Activated CD4-positive, alpha-beta T cell treated with anti-CD3 and anti-CD28 coated beads, Interleukin-2, Interleukin-6, amounts not matched to agents 100 ng/mL and 50 ng/mL, durations not matched to agents 16 hours and 8 hours (primary cell): ENCODE results near the gene KLK2.

Experiments used
- DNase-seq: peaks from one replicate; pipeline ENCODE4 v3.0.0-alpha.2; 2020

The KLK2 gene

DNA sequence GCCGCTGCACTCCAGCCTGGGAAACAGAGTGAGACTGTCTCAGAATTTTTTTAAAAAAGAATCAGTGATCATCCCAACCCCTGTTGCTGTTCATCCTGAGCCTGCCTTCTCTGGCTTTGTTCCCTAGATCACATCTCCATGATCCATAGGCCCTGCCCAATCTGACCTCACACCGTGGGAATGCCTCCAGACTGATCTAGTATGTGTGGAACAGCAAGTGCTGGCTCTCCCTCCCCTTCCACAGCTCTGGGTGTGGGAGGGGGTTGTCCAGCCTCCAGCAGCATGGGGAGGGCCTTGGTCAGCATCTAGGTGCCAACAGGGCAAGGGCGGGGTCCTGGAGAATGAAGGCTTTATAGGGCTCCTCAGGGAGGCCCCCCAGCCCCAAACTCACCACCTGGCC, at the start of gene KLK2:
TSS of gene KLK2 (plus strand) at position 384 of the 400 bp plus-strand sequence. CDS start 35 bp downstream, outside the sequence.
- DNase-seq, result no peak

DNA sequence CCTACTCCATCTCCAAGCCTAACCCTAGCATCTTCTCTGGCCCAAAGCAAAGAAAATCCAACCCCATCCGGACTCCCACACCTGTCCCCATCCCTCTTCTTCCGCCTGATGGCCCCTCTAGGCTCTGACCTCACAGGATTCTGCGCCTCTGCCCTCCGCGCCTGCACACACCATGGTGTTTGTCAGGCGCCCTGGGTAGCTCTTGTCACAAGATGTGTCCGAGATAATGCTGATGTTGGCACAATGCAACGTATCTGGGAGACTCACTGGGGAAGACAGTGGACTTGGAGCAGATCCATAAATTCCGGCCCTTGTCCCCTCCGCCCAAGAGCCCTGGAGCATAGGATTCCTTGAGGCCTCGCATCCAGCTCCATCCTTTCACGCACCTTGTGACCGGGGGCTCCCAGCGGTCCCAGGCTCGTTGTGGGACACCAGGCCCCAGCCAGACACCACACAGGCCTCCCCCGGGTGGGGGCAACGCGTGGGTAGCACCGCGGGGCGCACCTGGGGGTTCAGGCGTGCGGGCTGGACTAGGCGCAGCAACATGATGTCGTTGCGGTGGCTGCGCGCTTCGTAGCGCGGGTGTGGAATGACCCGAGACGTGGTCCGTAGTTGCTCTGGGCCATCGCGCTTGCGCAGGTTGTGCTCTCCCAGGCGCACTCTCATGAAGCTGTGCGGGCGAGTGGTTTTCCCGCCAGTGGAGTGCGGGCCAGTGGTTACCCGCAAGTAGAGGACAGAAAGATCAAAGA, 46.6 kb upstream of the KLK2 start:
- DNase-seq, result no peak

DNA sequence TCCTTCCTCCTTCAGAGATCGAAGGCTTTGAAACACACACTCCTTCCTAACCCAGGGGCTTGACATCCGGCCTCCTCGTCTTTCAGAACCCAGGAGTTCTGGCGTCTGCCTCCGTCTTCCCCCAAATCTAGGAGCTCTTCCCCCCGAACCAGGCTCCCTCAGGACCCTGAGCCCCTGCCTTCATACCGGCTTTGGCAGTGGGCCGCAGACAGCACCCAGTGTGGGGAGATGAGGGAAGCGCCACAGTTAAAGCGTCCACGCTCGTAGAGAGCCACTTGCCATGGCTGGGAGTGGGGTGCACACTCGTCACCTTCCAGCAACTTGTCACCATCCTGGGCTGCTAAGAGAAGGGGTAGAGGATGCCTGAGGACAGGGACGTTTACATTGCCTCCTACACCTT, 45.8 kb upstream of the KLK2 start:
- DNase-seq, result no peak

DNA sequence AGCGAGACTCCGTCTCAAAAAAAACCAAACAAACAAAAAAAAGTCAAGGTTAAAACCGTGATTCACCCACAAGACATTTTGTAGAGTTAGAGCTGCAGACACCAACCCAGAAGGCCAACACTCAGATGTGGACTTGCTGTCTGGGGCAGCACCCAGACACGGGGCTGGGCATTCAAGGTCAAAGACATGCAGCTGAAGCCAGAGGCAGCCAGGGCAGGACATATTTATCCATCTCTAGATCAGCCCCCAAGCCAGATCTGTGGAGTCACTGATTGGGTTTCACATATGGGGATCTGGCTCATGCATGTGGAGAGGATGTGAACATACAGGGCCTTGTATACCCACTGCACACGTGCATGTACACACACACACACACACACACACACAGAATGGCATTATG, 43.4 kb upstream of the KLK2 start:
- no peak for DNase-seq

DNA sequence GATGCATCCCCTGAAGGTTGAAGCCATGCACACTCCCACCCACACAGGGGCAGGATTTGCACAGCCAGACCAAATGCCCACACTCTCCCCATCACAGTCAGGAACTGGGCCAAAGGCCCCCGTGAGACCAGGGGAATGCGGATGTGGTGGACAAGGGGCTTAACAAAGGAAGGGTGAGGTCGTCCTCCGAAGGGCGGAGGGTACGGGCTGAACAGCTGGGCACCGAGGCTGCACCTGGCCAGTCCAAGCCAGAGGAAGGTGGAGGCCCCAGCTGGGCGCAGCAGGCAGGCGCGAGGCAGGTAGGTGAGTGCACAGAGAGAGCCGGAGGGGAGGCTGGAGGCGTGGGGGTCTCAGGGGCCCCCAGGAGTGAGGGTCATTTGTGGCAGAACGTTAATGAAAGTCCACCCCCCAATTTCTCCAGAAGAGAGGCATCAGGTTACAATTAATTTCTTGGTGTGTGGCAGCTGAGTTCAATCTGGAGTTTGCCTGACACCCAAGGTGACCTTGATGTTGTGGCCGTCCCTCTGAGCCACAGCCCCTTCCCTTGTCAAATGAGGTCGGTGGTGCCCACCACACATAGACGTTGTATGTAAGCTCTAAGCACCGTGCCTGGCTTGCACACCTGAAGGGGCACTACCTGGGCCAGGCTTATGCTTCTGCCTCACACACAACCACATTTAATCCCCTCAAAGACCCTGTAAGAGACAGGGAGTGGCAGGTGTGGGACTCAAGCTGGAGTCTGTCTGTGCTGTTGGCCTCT, 42.8 kb upstream of the KLK2 start:
- DNase-seq, result no peak

DNA sequence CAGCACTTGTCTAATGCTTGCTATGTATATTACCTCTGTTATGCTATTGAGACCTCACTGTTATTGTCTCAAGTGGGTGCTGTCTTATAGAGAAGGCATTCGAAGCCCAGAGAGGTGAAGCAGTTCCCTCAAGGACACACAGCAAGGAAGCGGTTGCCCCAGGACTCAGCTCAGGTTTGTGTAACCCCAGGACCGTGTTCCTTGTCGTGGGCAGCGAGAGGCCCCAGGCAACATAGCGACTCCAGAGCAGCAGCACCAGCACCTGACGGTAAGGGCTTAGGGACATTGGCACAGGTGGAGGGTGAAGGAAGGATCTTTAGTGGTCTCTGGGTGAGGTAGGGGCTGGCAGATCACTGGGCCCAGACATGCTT, 42.2 kb upstream of the KLK2 start:
- DNase-seq, result no peak

DNA sequence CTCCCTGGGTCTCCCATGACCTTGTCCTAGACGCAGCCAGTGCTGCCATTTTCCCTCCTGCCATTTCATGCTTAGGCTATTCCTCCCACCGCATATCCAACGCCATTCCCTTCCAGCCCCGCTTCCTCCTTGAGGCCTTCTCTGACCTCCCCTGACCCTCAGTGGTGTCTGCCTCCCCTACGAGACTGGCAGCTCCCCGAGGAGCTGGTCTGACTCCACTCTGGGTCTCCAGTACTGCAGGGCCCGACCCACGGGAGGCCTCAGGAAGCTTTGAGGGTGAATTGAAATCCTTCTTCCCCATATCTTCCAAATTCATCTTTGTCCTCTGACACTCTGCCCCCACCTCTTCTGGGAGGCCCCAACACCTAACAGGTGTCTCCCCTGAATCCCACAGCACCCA, 40.6 kb upstream of the KLK2 start:
- no peak for DNase-seq

DNA sequence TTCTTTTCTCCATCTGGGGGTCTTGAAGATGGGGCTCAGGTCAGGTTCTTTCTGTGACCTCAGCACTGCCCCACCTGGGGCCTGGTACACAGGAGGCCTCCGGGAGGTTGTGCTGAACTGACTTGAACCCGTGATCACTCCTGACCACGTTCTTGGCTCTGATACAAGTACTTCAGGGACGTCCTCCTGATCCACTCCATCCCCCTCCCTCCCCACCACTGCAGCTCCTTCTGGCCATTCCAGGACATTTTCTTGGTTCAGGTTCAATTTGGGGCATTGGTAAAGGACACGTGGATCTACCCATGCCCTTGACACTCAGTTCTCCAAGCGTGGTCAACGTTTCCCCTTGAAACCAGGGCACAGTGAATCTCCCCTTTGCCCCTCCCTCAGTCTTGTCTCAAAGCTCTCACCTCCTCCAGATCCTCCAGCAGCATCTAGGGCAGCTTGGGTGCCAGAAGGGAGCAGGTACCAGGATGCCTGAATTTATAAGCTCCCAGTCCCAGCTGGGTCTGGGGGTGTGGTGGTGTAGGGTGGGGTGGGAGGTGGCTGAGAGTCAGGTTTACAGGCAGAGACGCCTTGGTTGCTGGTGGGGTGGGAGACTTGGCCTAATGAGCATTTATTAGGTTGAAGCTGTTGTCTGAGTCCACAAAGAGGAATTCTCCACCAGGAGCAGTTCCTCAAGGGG, 40.0 kb upstream of the KLK2 start, which contains the start of gene KLK15:
TSS of gene KLK15 (minus strand) at position 458 of the 685 bp plus-strand sequence. CDS start 2,082 bp downstream, outside the sequence.
- DNase-seq, result no peak

DNA sequence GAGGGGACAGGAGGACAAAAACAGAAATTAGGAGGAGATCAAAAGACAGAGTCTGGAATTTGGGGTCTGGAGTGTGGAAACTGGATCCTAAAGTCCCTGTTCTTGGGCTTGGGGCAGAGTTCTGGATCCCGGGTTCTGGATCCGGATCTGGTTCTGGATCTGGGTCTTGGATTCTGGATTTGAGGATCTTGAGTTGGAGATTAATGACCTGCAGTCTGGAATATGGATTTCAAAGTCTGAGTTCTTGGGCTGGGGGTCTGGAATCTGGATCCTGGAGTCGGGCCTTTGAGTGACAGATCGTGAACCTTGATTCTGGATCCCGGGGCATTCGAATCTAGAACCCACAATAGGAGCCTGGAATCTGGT, 39.5 kb upstream of the KLK2 start:
- no peak for DNase-seq

DNA sequence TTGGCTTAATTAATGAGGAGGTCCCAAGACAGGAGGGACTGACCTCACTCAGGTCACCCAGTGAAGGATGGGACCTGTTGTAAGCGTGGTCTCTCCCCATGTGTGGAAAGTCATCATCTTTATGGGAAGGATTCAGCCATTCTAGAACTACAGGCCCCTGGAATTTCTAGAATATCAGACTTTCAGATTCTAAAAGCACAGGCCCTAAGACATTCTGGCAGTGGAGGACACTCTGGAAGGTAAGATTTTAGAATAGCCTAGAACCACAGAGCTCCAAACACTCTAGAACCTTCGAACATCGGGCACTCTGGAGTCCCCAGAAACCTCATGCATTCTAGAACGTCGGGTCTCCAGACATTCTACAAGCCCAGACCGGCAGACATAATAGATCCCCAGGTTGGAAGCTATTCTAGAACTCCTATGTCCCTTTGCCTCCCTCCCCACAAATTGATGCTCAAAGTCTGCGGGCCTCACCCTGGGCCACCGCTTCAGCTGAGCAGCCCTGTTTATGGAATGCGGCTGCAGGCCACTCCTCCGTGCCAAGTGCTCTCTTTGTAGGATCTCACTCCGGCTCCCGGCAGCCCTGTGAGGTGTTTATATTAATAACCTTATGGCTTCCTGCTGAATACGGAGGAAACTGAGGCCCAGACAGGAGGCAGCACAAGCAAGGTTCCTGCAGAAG, 38.0 kb upstream of the KLK2 start:
- DNase-seq, result no peak

DNA sequence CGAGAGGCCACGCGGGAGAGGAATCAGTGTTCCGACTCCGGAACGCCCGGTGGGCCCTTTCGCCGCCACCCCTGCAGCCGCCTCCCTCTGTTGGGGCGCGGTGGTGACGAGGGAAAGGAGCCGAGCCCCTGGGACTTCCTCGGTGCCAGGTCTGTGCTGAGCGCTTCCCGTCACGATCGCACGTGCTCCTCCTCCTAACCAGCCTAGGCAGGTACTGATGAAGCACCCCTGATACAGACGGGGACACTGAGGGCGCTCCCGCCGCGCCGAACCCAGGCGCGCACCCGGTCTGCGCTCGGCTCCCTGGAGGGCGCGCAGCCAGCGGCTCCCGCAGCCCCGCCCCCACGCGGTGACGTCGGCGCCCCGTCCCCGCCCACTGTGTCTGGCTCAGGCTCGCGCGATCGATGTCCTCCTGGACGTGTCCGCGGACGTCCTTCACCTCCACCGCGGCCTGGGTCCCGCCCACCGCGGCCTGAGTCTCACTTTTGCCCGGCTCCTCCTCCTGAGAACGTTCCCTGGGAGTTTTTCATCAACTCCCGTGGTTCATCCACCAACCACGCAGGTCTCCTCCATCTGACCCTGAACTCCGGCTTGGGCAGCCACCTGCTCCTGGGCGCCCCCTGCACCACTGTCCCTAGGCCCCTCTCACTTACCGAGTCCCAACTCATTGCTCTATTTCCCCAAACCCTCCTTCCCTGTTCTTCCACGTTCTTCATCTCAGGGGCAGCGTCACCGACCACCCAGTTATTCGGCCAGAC, 37.3 kb upstream of the KLK2 start:
- peak; percentile 85 for DNase-seq

DNA sequence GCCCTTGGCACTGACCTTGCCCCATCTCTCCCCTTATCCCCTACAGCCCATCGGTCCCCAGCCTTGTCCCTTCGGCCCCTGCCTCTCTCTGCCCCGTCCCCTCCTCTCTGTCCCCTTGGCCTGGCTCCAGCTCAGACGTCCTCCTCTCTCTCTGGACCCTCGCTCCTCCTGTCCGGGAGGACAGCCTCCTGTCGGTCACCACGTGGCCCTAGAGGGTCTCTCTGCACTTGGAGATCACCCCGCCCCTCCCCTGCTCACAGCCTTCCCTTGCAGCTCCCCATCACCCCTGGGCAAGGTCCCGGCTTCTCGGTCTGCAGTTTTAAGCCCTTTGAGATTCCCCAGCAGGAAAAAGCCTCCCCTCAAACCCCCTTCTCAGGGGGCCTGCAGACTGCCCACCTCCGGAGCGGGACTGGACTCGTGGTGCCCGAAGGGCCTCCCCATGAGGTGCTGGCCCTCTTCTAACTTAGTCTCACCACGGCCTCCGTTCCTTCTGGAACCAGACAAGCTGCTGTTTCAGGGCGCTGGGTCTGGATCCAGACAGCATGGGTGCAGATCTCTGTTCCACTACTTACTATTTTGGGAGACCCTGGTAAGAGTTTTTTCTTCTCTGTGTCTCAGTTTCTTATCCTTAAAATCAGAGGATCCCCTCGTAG, 36.6 kb upstream of the KLK2 start:
- no peak for DNase-seq

DNA sequence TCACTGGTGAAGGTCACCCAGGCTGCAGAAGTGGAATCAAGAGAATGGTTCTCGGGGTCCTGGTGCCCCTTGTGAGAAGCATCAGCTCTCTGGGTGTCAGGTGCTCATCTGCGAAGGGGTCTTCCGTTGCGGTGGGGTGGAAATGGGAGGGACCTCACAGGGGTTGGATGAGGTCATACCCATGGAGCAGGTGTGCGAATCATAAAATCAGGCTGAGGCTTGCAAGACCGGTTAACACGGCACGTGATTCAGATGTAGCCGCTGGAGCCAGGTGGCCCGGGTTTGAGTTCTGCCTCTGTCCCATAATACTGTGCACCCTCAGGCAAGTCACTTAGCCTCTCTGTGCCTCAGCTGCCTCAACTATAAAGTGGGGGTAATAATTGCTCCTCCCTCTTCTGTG, 35.9 kb upstream of the KLK2 start:
- no peak for DNase-seq

DNA sequence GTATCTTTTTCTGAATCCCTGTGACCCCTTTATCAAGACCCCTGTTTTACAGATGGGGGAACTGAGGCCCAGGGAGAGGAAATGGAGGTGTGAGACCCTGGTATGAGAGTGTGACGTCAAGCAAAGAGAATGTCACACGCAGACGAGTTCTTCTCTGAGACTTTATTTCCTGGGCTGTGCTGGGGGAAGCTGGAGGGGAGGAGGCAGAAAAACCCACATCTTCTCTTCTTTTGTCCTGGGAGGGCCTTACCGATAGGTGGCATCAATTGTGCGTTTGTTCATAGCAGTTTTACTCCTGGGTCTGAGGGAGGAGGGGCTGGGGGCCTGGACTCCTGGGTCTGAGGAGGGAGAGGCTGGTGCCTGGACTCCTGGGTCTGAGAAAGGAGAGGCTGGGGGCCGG, 35.0 kb upstream of the KLK2 start:
- DNase-seq, result peak; percentile 13

DNA sequence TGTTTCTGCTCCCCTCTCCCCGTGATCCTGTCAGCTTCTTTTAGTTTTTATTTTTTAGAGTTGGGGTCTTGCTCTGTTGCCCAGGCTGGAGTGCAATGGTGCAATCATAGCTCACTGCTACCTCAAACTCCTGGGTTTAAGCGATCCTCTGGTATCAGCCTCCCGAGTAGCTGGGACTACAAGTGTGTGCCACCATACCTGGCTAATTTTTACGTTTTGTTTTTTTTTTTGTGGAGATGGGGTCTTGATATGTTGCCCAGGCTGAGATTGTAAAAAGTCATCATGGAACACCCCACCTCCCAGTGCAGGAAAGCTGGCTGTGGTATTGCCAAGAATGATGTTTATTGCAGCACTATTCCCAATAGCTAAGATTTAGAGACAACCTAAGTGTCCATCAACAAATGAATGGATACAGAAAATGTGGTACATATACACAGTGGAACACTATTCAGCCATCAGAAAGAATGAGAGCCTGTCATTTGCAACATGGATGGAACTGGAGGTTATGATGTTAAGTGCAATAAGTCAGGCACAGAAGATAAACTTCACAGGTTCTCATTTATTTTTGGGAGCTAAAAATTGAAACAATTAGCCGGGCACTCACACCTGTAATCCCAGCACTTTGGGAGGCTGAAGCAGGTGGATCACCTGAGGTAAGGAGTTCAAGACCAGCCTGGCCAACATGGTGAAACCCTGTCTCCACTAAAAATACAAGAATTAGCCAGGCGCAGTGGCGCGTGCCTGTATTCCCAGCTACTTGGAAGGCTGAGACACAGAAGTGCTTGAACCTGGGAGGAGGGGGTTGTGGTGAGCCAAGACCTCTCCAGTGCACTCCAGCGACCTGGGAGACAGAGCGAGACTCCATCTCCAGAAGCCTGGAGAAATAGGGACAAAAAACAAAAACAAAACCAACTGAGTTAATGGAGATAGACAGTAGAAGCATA, 33.3 kb upstream of the KLK2 start:
- no peak for DNase-seq

DNA sequence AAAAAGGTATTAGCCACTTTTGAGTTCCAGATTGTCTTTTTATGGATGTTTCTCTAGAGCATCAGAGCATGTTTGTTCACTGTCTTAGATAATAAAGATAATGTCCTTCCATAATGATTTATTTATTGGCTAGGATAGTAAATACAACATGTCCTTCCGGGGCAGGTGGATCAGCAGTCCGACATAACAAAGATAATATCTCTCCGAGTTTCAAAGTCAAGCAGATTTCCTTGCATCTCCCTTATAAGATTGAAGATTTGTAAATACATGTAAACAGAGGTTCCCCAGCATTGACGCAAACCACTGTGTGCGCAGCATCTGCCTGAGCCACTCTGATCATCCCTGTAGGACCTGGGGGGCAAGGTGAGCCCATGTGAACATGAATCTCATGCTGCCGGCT, 31.1 kb upstream of the KLK2 start:
- no peak for DNase-seq

DNA sequence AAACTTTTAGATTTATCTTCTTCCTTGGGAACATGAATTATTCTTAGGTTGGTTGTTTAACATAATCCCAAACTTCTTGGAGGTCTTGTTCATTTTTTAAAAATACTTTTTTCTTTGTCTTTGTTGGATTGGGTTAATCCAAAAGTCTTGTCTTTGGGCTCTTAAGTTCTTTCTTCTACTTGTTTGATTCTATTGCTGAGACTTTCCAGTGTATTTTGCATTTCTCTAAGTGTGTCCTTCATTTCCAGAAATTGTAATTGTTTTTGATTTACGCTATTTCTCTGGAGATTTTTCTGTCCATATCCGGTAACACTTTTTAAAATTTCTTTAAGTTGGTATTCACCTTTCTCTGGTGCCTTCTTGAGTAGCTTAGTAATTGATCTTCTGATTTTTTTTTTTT, 30.0 kb upstream of the KLK2 start:
- DNase-seq, result no peak

DNA sequence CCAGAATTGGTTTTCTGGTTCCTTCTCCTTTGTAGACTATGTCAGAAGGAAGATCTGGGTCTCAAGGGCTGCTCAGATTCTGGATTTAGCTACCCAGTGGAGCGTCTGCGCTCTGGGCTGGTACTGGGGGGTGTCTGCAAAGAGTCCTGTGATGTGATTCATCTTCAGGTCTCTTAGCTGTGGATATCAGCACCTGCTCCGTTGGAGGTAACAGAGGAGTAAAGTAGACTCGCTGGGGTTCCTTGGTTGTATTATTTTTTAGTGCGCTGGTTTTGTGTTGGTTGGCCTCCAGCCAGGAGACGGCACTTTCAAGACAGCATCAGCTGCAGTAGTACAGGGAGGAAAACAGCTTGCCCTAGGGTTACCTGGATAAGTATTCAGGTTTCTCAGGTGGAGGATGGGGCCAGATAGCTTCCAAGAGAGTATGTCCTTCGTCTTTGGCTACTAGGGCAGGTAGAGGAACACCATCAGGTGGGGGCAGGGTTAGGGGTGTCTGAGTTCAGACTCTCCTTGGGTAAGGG, 29.5 kb upstream of the KLK2 start:
- DNase-seq, result no peak

DNA sequence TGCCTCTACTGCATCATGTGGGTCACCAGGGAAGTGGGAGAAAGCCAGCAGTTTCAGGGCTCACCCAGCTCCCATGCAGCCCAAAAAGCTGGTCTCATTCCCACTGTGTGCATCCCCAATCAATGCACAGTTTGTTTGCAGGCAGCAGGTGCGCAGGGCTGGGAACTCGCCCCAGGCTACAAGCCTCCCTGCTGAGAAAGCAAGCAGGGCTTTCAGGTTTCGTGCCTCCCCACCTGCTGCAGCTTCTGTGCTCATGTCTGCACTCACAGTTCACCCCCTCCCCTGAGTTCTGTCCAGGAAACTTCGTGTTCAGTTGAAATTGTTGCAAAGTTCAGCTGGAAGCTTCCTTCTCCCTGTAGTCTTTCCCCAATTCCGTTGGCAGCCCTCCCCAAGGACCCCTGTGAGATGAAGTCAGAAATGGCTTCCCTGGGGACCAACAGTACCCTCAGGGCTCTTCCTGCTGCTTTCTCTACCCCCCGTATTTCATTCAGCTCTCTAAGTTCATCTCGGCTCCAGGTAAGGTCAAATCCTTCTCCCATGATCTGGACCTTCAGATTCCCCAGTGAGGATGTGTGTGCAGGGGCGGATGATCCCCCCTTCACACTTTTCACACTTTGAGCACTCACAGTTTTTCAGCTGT, 28.8 kb upstream of the KLK2 start:
- DNase-seq, result no peak

DNA sequence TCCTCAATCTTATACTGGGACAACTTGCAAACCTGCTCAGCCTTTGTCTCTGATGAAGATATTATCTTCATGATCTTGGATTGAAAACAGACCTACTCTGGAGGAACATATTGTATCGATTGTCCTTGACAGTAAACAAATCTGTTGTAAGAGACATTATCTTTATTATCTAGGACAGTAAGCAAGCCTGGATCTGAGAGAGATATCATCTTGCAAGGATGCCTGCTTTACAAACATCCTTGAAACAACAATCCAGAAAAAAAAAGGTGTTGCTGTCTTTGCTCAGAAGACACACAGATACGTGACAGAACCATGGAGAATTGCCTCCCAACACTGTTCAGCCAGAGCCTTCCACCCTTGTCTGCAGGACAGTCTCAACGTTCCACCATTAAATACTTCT, 22.5 kb upstream of the KLK2 start:
- DNase-seq, result no peak
